ENCODE measurements around the gene LPP.

LPP gene

DNA sequence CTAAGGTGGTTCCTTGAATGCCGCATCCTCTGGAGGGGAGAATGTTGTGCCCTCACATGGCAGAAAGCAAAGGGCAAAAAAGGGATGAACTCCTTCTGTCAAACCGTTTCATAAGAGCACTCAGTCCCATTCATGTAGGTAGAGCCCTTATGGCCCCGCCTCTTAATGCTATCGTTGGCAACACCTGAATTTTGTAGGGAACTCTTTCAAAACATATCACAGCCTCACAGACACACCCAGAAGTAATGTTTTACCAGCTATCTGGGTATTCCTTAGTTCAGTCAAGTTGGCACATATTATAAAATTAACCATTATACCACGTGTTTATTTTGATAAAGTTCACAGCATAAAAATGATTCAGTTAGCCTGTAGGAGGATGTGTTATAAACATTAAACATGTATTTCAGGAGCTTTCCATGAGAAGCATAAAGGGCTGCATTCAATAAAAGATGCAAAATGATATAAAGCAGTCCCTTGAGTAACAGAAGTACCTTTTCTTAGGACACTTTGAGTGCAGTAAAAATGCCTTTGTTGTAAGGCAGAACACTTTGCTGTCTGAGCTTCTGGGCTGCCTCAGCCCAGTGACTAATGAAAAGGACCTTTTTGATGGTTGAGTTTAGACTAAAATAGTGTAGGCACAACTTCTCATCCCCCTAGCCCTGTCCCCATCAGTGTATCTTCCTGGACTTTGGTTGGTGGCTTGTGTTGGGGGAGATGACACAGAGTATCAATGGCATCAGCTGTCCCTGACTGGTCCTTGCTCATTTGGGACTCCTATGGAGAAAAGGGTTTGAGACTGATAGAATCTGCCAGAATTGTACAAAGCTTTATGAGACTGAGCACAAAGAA, 754.3 kb downstream of the LPP start:
- H3K9me3 Mint-ChIP-seq: no peaks in the 10 kb centered on the region
- H3K27me3 Mint-ChIP-seq: no peaks in the 10 kb centered on the region
- H3K4me1 Mint-ChIP-seq: peaks cover 14% of the 10 kb centered on the region
- H3K4me3 Mint-ChIP-seq: no peak overlapping the region
- H3K27ac Mint-ChIP-seq: peak overlapping the region; percentile 12
- peaks cover 2% of the 10 kb centered on the region for H3K36me3 Mint-ChIP-seq (ENCODE audit: low read depth)
- DNase-seq (no peak), ATAC-seq (peak; percentile 84)

GRCh38 chr3:188911026-188911850, 757.3 kb downstream of the LPP start:
- Mint-ChIP-seq H3K36me3 (ENCODE audit: low read depth) (peaks cover 4% of the 10 kb centered on the region), H3K9me3 (no peaks in the 10 kb centered on the region), H3K27me3 (no peaks in the 10 kb centered on the region), H3K4me3 (no peak overlapping the region), H3K27ac (no peak overlapping the region), H3K4me1 (peaks cover 36% of the 10 kb centered on the region)
- DNase-seq: no peak
- no peak for ATAC-seq

- no peak for ATAC-seq
- Mint-ChIP-seq H3K4me1 (peaks cover 54% of the 10 kb centered on the region), H3K9me3 (no peaks in the 10 kb centered on the region), H3K27me3 (no peaks in the 10 kb centered on the region), H3K27ac (no peak overlapping the region), H3K4me3 (no peak overlapping the region), H3K36me3 (ENCODE audit: low read depth) (peaks cover 4% of the 10 kb centered on the region)
- no peak for DNase-seq
Measured at GRCh38 chr3:188913084-188913483, 759.1 kb downstream of the LPP start.

- H3K4me3 Mint-ChIP-seq: peak overlapping the region; percentile 19
- no peaks in the 10 kb centered on the region for H3K27me3 Mint-ChIP-seq
- peaks cover 43% of the 10 kb centered on the region for H3K4me1 Mint-ChIP-seq
- DNase-seq: no peak
- no peaks in the 10 kb centered on the region for H3K9me3 Mint-ChIP-seq
- ATAC-seq: peak; percentile 87
- H3K27ac Mint-ChIP-seq: peak overlapping the region; percentile 92
- peaks cover 4% of the 10 kb centered on the region for H3K36me3 Mint-ChIP-seq (ENCODE audit: low read depth)
Measured at GRCh38 chr3:188914552-188914951, 760.6 kb downstream of the LPP start.

DNA sequence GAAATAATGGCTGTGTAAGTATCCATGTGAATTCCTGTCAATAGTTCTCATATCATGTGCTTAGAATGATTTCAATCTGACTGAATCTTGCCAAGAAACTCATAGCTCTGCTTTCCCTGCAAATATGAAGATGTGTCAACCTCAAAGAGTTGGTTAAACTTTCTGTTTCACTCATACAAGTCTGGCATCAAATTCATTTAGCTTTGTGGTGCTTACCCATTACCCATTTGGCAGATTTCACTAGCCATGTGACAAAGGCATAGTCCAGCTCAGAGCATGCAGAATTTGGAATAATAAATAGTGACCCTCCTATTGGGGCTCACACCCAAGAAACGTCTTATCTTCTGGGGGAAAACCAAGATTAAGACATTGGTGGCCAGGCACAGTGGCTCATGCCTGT, 761.2 kb downstream of the LPP start:
- ATAC-seq (peak; percentile 70), DNase-seq (no peak)
- H3K4me3 Mint-ChIP-seq: peak overlapping the region; percentile 19
- H3K27me3 Mint-ChIP-seq: no peaks in the 10 kb centered on the region
- peaks cover 6% of the 10 kb centered on the region for H3K36me3 Mint-ChIP-seq (ENCODE audit: low read depth)
- peaks cover 4% of the 10 kb centered on the region for H3K9me3 Mint-ChIP-seq
- H3K4me1 Mint-ChIP-seq: peaks cover 43% of the 10 kb centered on the region
- H3K27ac Mint-ChIP-seq: peak overlapping the region; percentile 92

DNA sequence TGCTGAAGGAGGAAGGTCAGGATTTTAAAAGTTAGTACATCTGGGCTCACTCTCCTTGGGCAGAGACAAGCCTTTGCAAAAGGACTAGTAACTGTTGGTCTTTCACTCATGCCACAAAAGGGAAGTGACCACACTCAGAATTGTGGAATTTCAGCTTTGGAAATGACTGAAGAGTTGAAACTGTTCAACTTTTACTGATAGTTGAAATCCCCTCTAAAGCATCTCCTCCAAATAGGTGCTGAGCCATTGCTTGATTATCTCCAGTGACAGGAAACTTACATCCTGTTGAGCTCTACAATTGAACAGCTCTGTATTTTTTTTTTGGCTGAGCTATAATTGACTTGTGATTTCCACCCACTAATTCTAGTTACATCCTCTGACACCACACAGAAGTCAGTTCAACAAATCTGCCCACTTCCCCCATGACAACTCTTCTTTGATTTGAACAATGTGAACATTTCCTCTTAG, 763.0 kb downstream of the LPP start:
- no peak for DNase-seq
- Mint-ChIP-seq H3K9me3 (peaks cover 4% of the 10 kb centered on the region), H3K4me3 (no peak overlapping the region), H3K36me3 (ENCODE audit: low read depth) (peaks cover 6% of the 10 kb centered on the region), H3K27me3 (no peaks in the 10 kb centered on the region), H3K4me1 (peaks cover 43% of the 10 kb centered on the region), H3K27ac (peak overlapping the region; percentile 64)
- ATAC-seq: peak; percentile 52

- DNase-seq (no peak), ATAC-seq (no peak)
- no peak overlapping the region for H3K4me3 Mint-ChIP-seq
- H3K9me3 Mint-ChIP-seq: peaks cover 4% of the 10 kb centered on the region
- peaks cover 4% of the 10 kb centered on the region for H3K36me3 Mint-ChIP-seq (ENCODE audit: low read depth)
- peaks cover 42% of the 10 kb centered on the region for H3K4me1 Mint-ChIP-seq
- H3K27me3 Mint-ChIP-seq: no peaks in the 10 kb centered on the region
- H3K27ac Mint-ChIP-seq: peak overlapping the region; percentile 64
Measured at GRCh38 chr3:188918093-188918492, 764.1 kb downstream of the LPP start.

- H3K9me3 Mint-ChIP-seq: peaks cover 4% of the 10 kb centered on the region
- peaks cover 1% of the 10 kb centered on the region for H3K4me1 Mint-ChIP-seq
- ATAC-seq (no peak), DNase-seq (no peak)
- peaks cover 3% of the 10 kb centered on the region for H3K36me3 Mint-ChIP-seq (ENCODE audit: low read depth)
- H3K4me3 Mint-ChIP-seq: no peak overlapping the region
- H3K27ac Mint-ChIP-seq: no peak overlapping the region
- no peaks in the 10 kb centered on the region for H3K27me3 Mint-ChIP-seq
Measured at GRCh38 chr3:188923671-188924070, 769.7 kb downstream of the LPP start.

GRCh38 chr3:188925376-188925775, 771.4 kb downstream of the LPP start:
- ATAC-seq: no peak
- no peak for DNase-seq
- Mint-ChIP-seq H3K9me3 (no peaks in the 10 kb centered on the region), H3K36me3 (ENCODE audit: low read depth) (no peaks in the 10 kb centered on the region), H3K27me3 (no peaks in the 10 kb centered on the region), H3K4me1 (peaks cover 1% of the 10 kb centered on the region), H3K4me3 (no peak overlapping the region), H3K27ac (no peak overlapping the region)

GRCh38 chr3:188926111-188926510, 772.2 kb downstream of the LPP start:
- H3K27ac Mint-ChIP-seq: no peak overlapping the region
- DNase-seq (no peak), ATAC-seq (no peak)
- no peak overlapping the region for H3K4me3 Mint-ChIP-seq
- no peaks in the 10 kb centered on the region for H3K36me3 Mint-ChIP-seq (ENCODE audit: low read depth)
- peaks cover 1% of the 10 kb centered on the region for H3K4me1 Mint-ChIP-seq
- no peaks in the 10 kb centered on the region for H3K9me3 Mint-ChIP-seq
- no peaks in the 10 kb centered on the region for H3K27me3 Mint-ChIP-seq

DNA sequence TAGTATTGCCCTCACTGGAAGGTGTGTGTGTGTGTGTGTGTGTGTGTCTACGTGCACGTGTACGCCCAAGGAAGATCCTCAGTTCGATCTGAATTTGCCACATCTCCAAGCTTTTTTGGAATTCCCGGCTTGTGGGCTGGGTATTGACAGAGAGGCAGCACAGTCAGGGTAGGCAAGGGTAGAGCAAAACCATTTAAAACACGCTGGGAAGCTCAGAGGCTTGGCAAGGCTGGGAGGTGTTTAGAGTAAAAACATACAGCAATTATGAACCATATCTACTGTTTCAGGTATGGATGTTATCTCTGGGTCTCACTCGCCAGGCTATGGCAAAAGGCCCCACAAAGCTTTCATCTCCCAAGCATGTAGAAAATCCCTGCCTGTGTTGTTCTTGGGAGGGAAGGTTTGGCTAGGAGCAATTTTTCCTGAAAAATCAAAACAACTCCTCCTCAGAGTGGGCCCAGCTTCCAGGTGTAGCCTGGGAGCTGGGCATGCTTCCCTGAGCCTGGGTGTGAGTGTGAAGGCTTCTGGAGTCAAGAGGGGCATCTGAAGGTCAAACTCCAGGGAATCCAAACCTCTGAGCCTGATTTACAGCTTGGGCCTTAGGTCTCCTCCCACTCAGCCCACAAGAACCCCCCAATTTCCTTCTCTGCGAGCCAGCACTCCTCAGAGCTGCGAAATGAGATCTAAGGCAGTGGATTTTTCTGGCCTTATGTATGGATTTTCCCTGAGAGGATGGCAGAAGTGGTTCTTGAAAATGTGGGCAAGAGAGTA, 773.0 kb downstream of the LPP start:
- Mint-ChIP-seq H3K4me1 (peaks cover 1% of the 10 kb centered on the region), H3K9me3 (no peaks in the 10 kb centered on the region), H3K36me3 (ENCODE audit: low read depth) (no peaks in the 10 kb centered on the region), H3K27ac (no peak overlapping the region), H3K4me3 (no peak overlapping the region), H3K27me3 (no peaks in the 10 kb centered on the region)
- DNase-seq (no peak), ATAC-seq (no peak)

- no peak overlapping the region for H3K4me3 Mint-ChIP-seq
- H3K9me3 Mint-ChIP-seq: no peaks in the 10 kb centered on the region
- H3K36me3 Mint-ChIP-seq (ENCODE audit: low read depth): no peaks in the 10 kb centered on the region
Measured at GRCh38 chr3:188927971-188928370, 774.0 kb downstream of the LPP start.

DNA sequence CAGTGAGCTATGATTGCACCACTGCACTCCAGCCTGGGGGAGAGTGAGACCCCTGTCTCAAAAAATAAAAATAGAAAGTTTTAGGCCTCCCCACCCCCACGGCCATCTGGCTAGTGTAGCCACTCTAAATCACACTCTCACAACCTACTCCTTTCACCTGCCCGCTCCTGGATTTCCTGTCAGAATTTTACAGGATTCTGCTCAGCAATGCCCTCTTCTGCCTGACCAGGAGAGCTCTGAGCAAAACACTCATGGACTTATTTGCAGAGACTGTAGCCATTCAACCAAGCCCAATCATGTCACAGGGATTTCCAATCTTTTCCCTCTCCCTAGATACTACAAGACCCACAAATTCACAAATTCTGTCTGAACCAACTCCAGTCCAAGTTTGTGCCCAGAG, 775.2 kb downstream of the LPP start:
- no peak for DNase-seq
- Mint-ChIP-seq H3K4me1 (peaks cover 1% of the 10 kb centered on the region), H3K4me3 (no peak overlapping the region), H3K27ac (no peak overlapping the region), H3K9me3 (no peaks in the 10 kb centered on the region), H3K27me3 (no peaks in the 10 kb centered on the region), H3K36me3 (ENCODE audit: low read depth) (no peaks in the 10 kb centered on the region)
- no peak for ATAC-seq

More at GRCh38 chr3:188927971-188928370, 774.0 kb downstream of the LPP start:
- H3K27ac Mint-ChIP-seq: no peak overlapping the region
- no peaks in the 10 kb centered on the region for H3K27me3 Mint-ChIP-seq
- H3K4me1 Mint-ChIP-seq: peaks cover 1% of the 10 kb centered on the region
- ATAC-seq (no peak), DNase-seq (no peak)

DNA sequence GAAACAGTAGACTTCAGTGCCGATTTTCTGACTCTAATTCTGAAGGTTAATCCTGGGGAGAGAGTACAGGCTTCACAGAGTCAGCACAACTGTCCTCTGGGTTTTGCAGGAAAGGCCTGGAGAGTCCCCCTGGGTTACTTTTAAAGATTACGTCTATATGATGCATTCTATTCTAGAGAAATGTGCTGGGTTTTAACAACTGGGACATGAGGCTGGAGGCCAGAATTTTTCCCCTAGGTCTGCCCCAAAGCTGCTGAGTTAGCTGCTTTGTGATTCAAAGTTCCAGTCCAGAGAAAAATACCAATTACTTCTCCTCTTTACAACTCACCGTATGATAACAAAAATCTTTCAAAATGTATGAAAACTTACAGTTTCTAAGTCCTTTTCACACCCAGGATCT, 777.1 kb downstream of the LPP start:
- ATAC-seq: no peak
- no peaks in the 10 kb centered on the region for H3K27me3 Mint-ChIP-seq
- H3K4me3 Mint-ChIP-seq: no peak overlapping the region
- peaks cover under 1% of the 10 kb centered on the region for H3K4me1 Mint-ChIP-seq
- no peak overlapping the region for H3K27ac Mint-ChIP-seq
- DNase-seq: no peak
- no peaks in the 10 kb centered on the region for H3K9me3 Mint-ChIP-seq
- H3K36me3 Mint-ChIP-seq (ENCODE audit: low read depth): no peaks in the 10 kb centered on the region

Measured in activated naive CD8-positive, alpha-beta T cell treated with anti-CD3 and anti-CD28 coated beads, Interleukin-2, amount 50 U/mL, for 24 hours (primary cell).